HL-60 (cell line): ENCODE measurements around the gene B3GNT3.

Experiments used
- DNase-seq, 2 experiments: peaks; one replicate each; pipeline ENCODE4 v3.0.0-alpha.2; 2010 to 2020; ENCODE audit warnings: low read depth in 1 of 2, low spot score in 1 of 2
- H3K27ac ChIP-seq: fragments of 250-450 bp; sonication (Bioruptor Pico); replicated peaks from 2 replicates; pipeline ENCODE4 v1.5.1; 2020; ENCODE audit warnings: mild to moderate bottlenecking, moderate library complexity
- H3K27me3 ChIP-seq: fragments of 250-450 bp; sonication (Bioruptor Pico); 2 replicates; pipeline ENCODE4 v1.5.1; 2021; ENCODE audit warnings: mild to moderate bottlenecking, moderate library complexity; ENCODE audit not compliant: insufficient read depth, poor library complexity, severe bottlenecking
- H3K4me3 ChIP-seq: replicated peaks from 2 replicates; pipeline ENCODE4 v1.5.1; 2011; ENCODE audit warnings: mild to moderate bottlenecking, control low read depth, low read length; ENCODE audit not compliant: insufficient read depth
- CTCF ChIP-seq: IDR thresholded peaks from one replicate; pipeline ENCODE4 v1.5.1; 2011; ENCODE audit warnings: low read length, control low read depth, inconsistent platforms; ENCODE audit not compliant: insufficient read depth
- GABPA ChIP-seq: IDR thresholded peaks from 2 replicates; pipeline ENCODE4 v1.6.1; 2012; ENCODE audit warnings: low read depth
- POLR2AphosphoS5 ChIP-seq: IDR thresholded peaks from 2 replicates; pipeline ENCODE4 v1.6.1; 2012; ENCODE audit warnings: low read depth
- REST ChIP-seq: IDR thresholded peaks from 2 replicates; pipeline ENCODE4 v1.6.1; 2012; ENCODE audit warnings: low read depth; ENCODE audit not compliant: insufficient replicate concordance
- SPI1 ChIP-seq: IDR thresholded peaks from 2 replicates; pipeline ENCODE4 v1.6.1; 2012; ENCODE audit warnings: low read depth, mild to moderate bottlenecking, borderline replicate concordance

The B3GNT3 gene

GRCh38 chr19:17761148-17761547 is 33.8 kb upstream of the B3GNT3 start:
- no peak for TF ChIP-seq SPI1
- TF ChIP-seq POLR2AphosphoS5 = no peak
- no peak for TF ChIP-seq CTCF
- TF ChIP-seq REST = no peak
- no peak for TF ChIP-seq GABPA
- Histone ChIP-seq H3K27ac (no peak overlapping the region), H3K27me3 (no peaks in the 10 kb centered on the region), H3K4me3 (no peak overlapping the region)
- DNase-seq = no peak

DNA sequence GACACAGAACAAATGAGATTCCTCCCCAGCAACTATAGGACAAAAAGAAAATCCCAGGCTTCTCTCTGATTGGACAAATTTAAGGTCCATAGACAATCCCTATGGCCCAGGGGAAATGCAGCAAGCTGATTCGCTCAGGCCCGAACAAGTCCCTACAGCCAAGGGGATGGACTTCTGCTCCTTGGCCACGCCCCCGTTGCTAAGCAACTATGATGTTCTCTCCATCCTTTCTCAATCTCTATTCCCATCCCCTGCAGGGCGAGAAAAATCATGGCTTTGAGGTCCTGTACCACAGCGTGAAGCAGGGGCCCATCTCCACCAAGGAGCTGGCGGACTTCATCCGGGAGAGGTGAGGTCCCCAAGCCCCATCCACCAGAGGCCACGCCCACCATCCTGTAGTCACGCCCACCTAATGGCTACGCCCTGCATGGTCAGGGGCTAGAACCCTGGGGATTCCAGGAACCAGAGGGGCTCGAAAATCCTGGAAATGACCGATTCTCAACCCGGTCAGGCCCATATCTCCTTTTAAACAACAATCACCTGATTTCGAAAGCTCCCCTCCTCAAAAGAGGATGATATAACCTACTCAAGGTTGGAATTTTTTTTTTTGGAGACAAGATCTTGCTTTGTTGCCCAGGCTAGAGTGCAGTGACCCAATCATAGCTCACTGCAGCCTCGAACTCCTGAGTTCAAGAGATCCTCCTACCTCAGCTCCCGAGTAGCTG is 32.3 kb upstream of the B3GNT3 start:
- no peaks in the 10 kb centered on the region for H3K27me3 ChIP-seq
- H3K27ac ChIP-seq = no peak overlapping the region
- peak in 1 of 2 experiments; percentile 63 for DNase-seq
- H3K4me3 ChIP-seq = no peak overlapping the region
- no peak for TF ChIP-seq GABPA

DNA sequence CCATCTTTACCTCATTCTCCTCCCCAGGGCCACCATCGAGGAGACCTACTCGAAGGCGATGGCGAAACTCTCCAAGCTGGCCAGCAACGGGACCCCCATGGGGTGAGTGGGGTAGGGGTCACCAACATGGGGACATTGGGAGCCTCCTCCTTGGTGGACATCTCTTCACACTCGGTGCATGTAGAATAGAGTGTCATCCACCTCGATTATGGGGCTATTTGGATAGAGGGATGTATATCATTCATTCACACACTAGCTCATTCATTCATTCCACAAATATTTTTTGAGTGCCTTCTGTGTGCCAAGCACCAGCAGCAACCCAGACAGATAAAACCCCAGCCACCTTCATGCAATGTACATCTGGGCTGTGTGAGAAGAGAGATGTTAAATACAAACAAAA is 30.6 kb upstream of the B3GNT3 start:
- no peak for DNase-seq

More for the DNA sequence above, 30.6 kb upstream of the B3GNT3 start:
- no peak overlapping the region for H3K4me3 ChIP-seq
- TF ChIP-seq CTCF (no peak), POLR2AphosphoS5 (no peak), GABPA (no peak), SPI1 (no peak), REST (no peak)
- H3K27me3 ChIP-seq = no peaks in the 10 kb centered on the region
- H3K27ac ChIP-seq = no peak overlapping the region; the same call in 1 of the 2 replicates
